Measurements from ENCODE around the gene ZFAND6.

ZFAND6 gene

DNA sequence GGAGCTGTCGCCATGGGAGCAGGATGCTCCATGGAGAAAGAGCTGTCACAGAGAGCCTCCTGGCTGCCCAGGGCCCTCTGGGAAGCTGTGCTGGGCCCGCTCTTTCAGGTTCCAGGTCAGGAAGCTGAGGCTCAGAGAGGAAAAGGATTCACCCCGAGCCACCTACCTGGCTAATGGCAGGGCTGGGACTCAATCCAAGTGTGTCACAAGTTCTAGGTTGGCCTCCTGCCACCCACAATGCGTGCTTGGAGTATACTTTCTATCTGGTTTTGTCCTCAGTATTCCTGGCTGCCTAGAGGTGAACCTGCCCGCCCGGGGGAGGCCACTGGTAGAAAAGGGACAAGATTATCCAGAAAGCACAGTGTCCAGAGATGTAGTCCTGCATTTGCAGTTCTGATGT, 117.0 kb downstream of the ZFAND6 start:
- DNase-seq (ENCODE audit: low read depth): no peak
- in situ Hi-C loops (cut with HindIII; ENCODE audit: low sequenced_read_pairs): no loop called here
- TF ChIP-seq, protein P1, sequence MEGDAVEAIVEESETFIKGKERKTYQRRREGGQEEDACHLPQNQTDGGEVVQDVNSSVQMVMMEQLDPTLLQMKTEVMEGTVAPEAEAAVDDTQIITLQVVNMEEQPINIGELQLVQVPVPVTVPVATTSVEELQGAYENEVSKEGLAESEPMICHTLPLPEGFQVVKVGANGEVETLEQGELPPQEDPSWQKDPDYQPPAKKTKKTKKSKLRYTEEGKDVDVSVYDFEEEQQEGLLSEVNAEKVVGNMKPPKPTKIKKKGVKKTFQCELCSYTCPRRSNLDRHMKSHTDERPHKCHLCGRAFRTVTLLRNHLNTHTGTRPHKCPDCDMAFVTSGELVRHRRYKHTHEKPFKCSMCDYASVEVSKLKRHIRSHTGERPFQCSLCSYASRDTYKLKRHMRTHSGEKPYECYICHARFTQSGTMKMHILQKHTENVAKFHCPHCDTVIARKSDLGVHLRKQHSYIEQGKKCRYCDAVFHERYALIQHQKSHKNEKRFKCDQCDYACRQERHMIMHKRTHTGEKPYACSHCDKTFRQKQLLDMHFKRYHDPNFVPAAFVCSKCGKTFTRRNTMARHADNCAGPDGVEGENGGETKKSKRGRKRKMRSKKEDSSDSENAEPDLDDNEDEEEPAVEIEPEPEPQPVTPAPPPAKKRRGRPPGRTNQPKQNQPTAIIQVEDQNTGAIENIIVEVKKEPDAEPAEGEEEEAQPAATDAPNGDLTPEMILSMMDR (IDR thresholded peaks at IDR 0.05; ENCODE audit: low read depth, low read length, missing control alignments): no peak

DNA sequence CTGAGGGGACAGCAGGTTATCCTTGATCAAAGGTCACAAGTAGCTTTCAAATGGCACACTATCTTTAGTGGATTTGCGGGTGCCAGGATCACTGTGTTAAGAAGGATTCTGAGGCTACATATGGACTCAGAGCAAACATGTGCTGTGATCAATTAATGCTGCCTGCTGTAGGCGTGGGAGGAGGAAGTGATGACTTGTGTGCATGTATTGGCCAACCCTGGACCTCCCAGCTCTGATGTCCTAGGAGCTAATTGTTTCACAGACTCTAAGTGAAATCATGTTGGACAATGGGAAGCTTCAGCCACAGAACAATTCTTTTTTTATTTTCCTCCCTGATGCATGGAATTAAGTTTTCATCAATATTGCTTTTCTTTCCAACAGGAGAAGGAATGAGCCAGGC, 117.7 kb downstream of the ZFAND6 start:
- no peak for DNase-seq (ENCODE audit: low read depth)
- TF ChIP-seq, protein P1 (IDR thresholded peaks at IDR 0.05; ENCODE audit: low read depth, low read length, missing control alignments): no peak

More for the DNA sequence above, 117.0 kb downstream of the ZFAND6 start:
- no peak overlapping the region for H3K4me3 ChIP-seq (ENCODE audit: low read depth, low read length)

DNA sequence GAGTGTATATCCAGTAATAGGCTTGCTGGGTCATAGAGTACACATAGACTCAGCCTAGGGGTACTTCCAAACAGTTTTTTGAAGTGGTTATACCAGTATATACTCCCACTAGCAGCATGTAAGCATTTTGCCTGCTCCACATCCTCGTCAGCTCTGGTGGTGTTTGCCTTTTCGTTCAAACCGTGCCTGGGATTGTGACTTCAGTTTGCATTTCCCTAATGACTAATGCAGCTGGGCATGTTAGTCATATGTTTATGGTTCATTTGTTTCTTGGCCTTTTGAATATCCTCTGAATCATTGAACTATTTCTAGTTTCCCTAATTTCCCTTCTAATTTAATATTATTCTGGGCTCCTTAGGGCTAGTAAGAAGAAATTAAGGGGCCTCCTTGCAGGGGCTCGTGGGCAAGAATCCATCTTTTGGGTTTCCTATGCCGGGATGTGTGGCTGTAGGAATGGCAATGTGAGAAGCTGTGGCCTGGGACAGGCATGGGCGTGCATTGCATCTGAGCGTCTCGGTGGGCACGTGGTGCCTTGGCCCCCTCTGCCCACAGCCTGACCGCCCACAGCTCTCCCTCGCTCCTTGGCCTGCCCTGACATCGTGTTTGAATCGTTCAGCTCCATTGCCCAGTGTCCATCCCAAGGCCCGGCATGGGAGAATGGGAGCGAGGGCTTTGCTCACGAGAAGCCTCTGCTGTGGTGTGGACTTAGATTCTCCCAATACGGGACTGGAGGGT, 119.7 kb downstream of the ZFAND6 start:
- TF ChIP-seq, protein P1 (IDR thresholded peaks at IDR 0.05; ENCODE audit: low read depth, low read length, missing control alignments): no peak
- no peak overlapping the region for H3K4me3 ChIP-seq (ENCODE audit: low read depth, low read length)
- peak; percentile 84 for DNase-seq (ENCODE audit: low read depth)
- in situ Hi-C loops (cut with HindIII; ENCODE audit: low sequenced_read_pairs): no loop called here

More for the DNA sequence above, 117.7 kb downstream of the ZFAND6 start:
- H3K4me3 ChIP-seq (ENCODE audit: low read depth, low read length): no peak overlapping the region
- in situ Hi-C loops (cut with HindIII; ENCODE audit: low sequenced_read_pairs): no loop called here

DNA sequence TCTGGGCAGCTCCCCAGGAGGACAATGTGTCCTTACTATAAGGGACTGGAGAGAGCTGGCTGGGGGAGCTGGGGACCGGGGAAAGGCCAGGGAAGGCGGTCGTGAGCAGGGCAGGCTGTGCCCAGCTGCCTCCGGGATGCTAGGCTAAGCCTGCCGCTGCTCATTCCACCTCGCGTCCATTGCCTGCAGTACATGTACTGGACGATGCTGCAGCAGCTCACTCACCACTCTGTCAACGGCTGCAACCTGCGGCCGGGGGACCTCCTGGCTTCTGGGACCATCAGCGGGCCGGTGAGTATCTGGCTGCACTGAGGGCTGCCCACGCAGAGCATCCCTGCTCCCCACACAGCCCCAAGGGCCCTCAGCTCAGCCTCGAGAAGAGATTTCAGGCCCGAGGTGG, 120.5 kb downstream of the ZFAND6 start:
- in situ Hi-C loops (cut with HindIII; ENCODE audit: low sequenced_read_pairs): no loop called here
- no peak for DNase-seq (ENCODE audit: low read depth)
- TF ChIP-seq, protein P1 (IDR thresholded peaks at IDR 0.05; ENCODE audit: low read depth, low read length, missing control alignments): no peak
- H3K4me3 ChIP-seq (ENCODE audit: low read depth, low read length): no peak overlapping the region

DNA sequence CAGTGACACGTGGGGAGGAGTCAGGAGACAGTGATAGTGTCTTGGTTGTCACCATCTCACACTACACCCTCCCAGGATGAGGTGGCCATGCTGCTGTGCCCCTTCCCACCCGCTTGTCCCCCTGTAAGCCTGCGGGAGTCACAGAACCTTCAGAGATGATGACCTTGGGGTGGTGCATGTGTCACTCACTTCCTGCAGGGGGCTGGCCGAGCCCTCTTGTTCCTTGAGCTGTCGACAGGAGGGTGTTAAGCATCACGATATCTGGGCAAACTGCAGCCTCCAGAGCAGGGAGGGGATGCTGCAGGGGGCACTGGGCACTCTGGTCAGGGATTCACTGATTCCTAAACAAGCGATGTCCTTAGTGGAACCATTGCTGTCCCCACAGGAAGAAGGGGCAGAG, 121.0 kb downstream of the ZFAND6 start:
- in situ Hi-C loops (cut with HindIII; ENCODE audit: low sequenced_read_pairs): no loop called here
- no peak overlapping the region for H3K4me3 ChIP-seq (ENCODE audit: low read depth, low read length)
- DNase-seq (ENCODE audit: low read depth): no peak
- TF ChIP-seq, protein P1 (IDR thresholded peaks at IDR 0.05; ENCODE audit: low read depth, low read length, missing control alignments): no peak

DNA sequence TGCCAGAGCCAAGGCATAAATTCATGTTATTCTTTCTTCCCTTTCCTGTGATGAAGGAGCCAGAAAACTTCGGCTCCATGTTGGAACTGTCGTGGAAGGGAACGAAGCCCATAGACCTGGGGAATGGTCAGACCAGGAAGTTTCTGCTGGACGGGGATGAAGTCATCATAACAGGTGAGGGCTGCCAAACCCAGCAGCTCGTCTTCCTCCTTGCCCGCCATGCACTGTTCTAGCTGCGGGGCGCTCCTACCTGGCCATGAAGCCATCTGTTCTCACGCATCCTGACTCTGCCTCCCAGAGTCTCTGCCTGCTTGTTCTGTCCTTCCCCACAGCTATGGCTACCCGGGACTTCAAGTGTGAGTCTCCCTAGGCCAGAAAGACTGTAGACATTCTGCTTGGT, 121.5 kb downstream of the ZFAND6 start:
- TF ChIP-seq, protein P1 (IDR thresholded peaks at IDR 0.05; ENCODE audit: low read depth, low read length, missing control alignments): no peak
- DNase-seq (ENCODE audit: low read depth): no peak
- in situ Hi-C loops (cut with HindIII; ENCODE audit: low sequenced_read_pairs): no loop called here
- H3K4me3 ChIP-seq (ENCODE audit: low read depth, low read length): no peak overlapping the region

Measured in astrocyte of the cerebellum (primary cell).